Cardiac muscle cell (in vitro differentiated cells and primary cell): ENCODE results near the gene PNPT1. TPM values are rescaled to one million over a fixed set of nuclear protein-coding genes. Genes with fewer than 3 reads are reported as not detected.

Experiments
- DNase-seq, 2 donors: peaks; one replicate each; pipeline versions ENCODE4 v3.0.0 to v3.0.0-alpha.2; 2010 to 2017; ENCODE audit warnings: low read depth in 1 of 2, low spot score in 1 of 2
- H3K27ac ChIP-seq: fragments of 200-600 bp; sonication (generic); 2 replicates; pipeline ENCODE4 v1.5.1; 2016
- H3K27me3 ChIP-seq: fragments of 200-600 bp; sonication (generic); 2 replicates; pipeline ENCODE4 v1.6.0; 2016; ENCODE audit warnings: control low read depth
- H3K36me3 ChIP-seq: fragments of 200-600 bp; sonication (generic); 2 replicates; pipeline ENCODE4 v1.5.1; 2016; ENCODE audit warnings: control low read depth
- H3K4me1 ChIP-seq: fragments of 200-600 bp; sonication (generic); 2 replicates; pipeline ENCODE4 v1.8.1; 2017; ENCODE audit warnings: low read depth, mild to moderate bottlenecking, mixed run types
- H3K4me3 ChIP-seq: fragments of 200-600 bp; sonication (generic); 2 replicates; pipeline ENCODE4 v1.5.1; 2016; ENCODE audit warnings: mild to moderate bottlenecking
- H3K9me3 ChIP-seq: fragments of 200-600 bp; sonication (generic); 2 replicates; pipeline ENCODE4 v1.5.1; 2017; ENCODE audit warnings: low read depth, mild to moderate bottlenecking, control low read depth
- polyA plus RNA-seq: library from polyadenylated mRNA; unstranded; fragments of >200 nt; fragmentation: Nextera tagmentation; extraction: Ambion mirVana; gene quantifications from 2 replicates; pipeline ENCODE4 v1.2.1, GENCODE V29; 2016
- total RNA-seq: library from RNA; depleted of rRNA; stranded (reverse); fragments of >200 nt; gene quantifications from 2 replicates; pipeline ENCODE4 v1.2.3, GENCODE V29; 2016
- TF ChIP-seq, protein P1 (sequence below): IDR thresholded peaks from 2 replicates; pipeline ENCODE4 v1.5.1; 2012; ENCODE audit warnings: low read depth, mild to moderate bottlenecking, low read length

The PNPT1 gene
- total and polyA plus RNA-seq, 2 experiments from 2014 or later = 8.8 to 18.1 TPM

DNA sequence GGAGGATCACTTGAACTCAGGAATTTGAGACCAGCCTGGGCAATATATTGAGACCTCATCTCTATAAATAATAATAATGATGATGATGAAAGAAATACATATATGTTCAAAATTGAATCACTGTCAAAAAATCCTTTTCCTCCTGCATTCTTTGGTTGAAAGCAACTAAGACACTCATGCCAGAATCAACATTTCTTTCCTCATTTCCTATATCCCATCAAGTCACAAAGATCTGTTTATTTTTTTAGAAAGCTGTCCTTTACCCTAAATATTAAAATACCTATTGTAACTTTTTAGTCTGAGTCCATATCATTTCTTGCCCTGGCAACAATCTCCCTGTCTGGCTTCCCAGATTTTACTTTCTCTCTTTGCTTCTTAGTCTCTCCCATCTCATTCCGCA, 44.4 kb downstream of the PNPT1 start:
- Histone ChIP-seq H3K27ac (no peak overlapping the region), H3K4me1 (no peaks in the 10 kb centered on the region), H3K36me3 (peaks cover 21% of the 10 kb centered on the region), H3K4me3 (no peak overlapping the region), H3K27me3 (no peaks in the 10 kb centered on the region), H3K9me3 (no peaks in the 10 kb centered on the region)
- TF ChIP-seq, protein P1, sequence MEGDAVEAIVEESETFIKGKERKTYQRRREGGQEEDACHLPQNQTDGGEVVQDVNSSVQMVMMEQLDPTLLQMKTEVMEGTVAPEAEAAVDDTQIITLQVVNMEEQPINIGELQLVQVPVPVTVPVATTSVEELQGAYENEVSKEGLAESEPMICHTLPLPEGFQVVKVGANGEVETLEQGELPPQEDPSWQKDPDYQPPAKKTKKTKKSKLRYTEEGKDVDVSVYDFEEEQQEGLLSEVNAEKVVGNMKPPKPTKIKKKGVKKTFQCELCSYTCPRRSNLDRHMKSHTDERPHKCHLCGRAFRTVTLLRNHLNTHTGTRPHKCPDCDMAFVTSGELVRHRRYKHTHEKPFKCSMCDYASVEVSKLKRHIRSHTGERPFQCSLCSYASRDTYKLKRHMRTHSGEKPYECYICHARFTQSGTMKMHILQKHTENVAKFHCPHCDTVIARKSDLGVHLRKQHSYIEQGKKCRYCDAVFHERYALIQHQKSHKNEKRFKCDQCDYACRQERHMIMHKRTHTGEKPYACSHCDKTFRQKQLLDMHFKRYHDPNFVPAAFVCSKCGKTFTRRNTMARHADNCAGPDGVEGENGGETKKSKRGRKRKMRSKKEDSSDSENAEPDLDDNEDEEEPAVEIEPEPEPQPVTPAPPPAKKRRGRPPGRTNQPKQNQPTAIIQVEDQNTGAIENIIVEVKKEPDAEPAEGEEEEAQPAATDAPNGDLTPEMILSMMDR = no peak
- no peak for DNase-seq

DNA sequence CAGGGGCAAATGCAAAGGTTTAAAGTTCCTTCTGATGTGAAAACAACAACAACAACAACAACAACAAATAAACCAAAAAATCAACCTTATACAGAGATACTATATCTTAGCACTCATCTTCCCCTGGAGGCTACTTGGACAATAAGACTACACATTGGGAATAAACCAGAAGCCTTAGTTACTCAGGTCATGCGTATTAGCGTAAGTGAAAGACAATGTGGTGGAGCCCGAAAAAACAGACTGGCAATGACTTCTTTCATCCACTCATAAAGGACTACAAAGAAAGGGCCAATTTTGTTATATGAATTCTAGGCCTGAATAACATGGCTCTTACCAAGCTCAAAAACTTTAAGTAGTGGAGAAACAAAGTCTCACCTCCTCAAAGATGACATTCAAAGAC, 56.8 kb downstream of the PNPT1 start:
- Histone ChIP-seq H3K9me3 (no peaks in the 10 kb centered on the region), H3K27me3 (no peaks in the 10 kb centered on the region), H3K27ac (no peak overlapping the region), H3K4me1 (no peaks in the 10 kb centered on the region), H3K36me3 (peaks cover 17% of the 10 kb centered on the region), H3K4me3 (no peak overlapping the region)
- TF ChIP-seq, protein P1 = no peak
- DNase-seq = no peak

DNA sequence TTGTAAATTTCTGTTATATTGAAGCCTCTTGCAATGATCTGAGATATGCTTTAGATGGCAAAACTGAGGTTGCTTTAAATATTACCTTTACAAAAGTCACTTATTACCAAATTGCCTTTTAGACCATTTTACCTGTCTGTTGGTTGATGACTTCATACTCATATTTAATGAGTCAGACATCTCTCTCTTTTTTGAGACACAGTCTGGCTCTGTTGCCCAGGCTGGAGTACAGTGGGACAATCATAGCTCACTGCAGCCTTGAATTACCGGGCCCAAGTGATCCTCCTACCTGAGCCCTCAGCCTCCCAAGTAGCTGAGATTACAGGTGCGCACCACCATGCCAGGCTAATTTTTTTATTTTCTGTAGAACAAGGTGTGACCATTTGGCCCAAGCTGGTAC, 64.7 kb downstream of the PNPT1 start:
- TF ChIP-seq, protein P1 = no peak
- Histone ChIP-seq H3K4me3 (no peak overlapping the region), H3K9me3 (no peaks in the 10 kb centered on the region), H3K27me3 (no peaks in the 10 kb centered on the region), H3K36me3 (no peaks in the 10 kb centered on the region), H3K27ac (no peak overlapping the region), H3K4me1 (no peaks in the 10 kb centered on the region)
- DNase-seq = no peak

DNA sequence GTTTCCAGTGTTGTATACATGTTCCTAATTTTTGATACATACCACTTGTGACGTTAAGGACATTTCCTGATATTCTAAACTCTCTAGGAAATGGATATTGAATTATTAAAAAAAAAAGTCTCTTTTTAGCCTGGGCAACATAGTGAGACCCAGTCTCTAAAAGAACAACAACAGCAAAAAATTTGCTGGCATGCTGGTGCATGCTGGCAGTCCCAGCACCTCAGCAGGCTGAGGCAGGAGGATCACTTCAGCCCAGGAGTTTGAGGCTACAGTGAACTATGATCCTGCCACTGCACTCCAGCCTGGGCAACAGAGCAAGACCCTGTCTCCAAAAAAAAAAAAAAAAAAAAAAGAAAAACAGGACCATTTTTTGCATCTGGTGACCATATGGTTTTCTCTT, 65.7 kb downstream of the PNPT1 start:
- Histone ChIP-seq H3K4me1 (no peaks in the 10 kb centered on the region), H3K4me3 (no peak overlapping the region), H3K9me3 (no peaks in the 10 kb centered on the region), H3K27me3 (no peaks in the 10 kb centered on the region), H3K27ac (no peak overlapping the region), H3K36me3 (no peaks in the 10 kb centered on the region)
- DNase-seq = no peak
- TF ChIP-seq, protein P1 = no peak

DNA sequence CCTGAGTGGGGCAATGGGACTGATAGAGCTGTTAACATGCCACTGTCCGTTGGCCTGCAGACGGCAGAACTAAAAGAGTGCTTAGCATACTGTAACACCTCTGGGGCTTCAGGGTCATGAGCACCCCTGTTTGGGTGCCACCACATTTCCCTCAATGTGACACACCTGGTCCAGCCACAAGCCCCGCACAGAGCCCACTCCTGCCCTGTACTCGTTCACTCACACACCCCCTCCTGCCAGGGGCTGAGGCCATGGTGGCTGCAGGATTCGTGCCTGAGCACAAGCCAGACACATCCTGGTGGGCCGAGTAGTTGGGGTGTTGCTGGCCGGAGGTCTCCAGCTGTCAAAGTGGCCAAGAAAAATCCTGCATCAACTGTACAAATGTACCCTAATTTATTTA, 71.8 kb downstream of the PNPT1 start:
- Histone ChIP-seq H3K4me3 (no peak overlapping the region), H3K4me1 (peaks cover 4% of the 10 kb centered on the region), H3K27ac (no peak overlapping the region), H3K27me3 (no peaks in the 10 kb centered on the region), H3K9me3 (no peaks in the 10 kb centered on the region), H3K36me3 (no peaks in the 10 kb centered on the region)
- DNase-seq = no peak
- TF ChIP-seq, protein P1 = no peak
